Kidney capillary endothelial cell (primary cell): ENCODE measurements around the gene GLB1L.
"Not testable (repeated sequence)": the region's sequence is repeated elsewhere in the genome, so short reads cannot be mapped to it uniquely, and the experiment has no call there.

Experiments used
- DNase-seq: peaks from one replicate; pipeline ENCODE4 v3.0.0-alpha.2; 2018; ENCODE audit warnings: low spot score

The GLB1L gene

GRCh38 chr2:219245148-219245898 is at the start of gene GLB1L, which contains the start of gene STK16:
Gene GLB1L (minus strand): TSS chr2:219245444. CDS start chr2:219243573, 1,871 bp downstream.
Gene STK16 (plus strand): TSS chr2:219245479. CDS start chr2:219246000, 521 bp downstream.
- DNase-seq = peak; percentile 84

GRCh38 chr2:219294356-219295351 is 49.4 kb upstream of the GLB1L start:
- DNase-seq = peak; percentile 71

- no peak for DNase-seq
These were observed 48.5 kb upstream of the GLB1L start for GRCh38 chr2:219293736-219294231.

- DNase-seq = no peak
These were observed 47.4 kb upstream of the GLB1L start for GRCh38 chr2:219292616-219293015.

GRCh38 chr2:219291910-219292490 is 46.8 kb upstream of the GLB1L start:
- DNase-seq = no peak

- no peak for DNase-seq
These were observed 46.1 kb upstream of the GLB1L start for GRCh38 chr2:219291394-219291793.

GRCh38 chr2:219290381-219291171 is 45.3 kb upstream of the GLB1L start:
- DNase-seq = no peak

- DNase-seq = no peak
These were observed 44.5 kb upstream of the GLB1L start for GRCh38 chr2:219289537-219290361.

- DNase-seq = no peak
These were observed 43.9 kb upstream of the GLB1L start for GRCh38 chr2:219289195-219289536.

GRCh38 chr2:219287580-219288265 is 42.5 kb upstream of the GLB1L start:
- no peak for DNase-seq

- DNase-seq = not testable (repeated sequence)
These were observed 41.8 kb upstream of the GLB1L start for GRCh38 chr2:219287116-219287440.

GRCh38 chr2:219286436-219287115 is 41.3 kb upstream of the GLB1L start:
- no peak for DNase-seq

GRCh38 chr2:219285894-219286425 is 40.7 kb upstream of the GLB1L start:
- no peak for DNase-seq

- no peak for DNase-seq
These were observed 40.1 kb upstream of the GLB1L start for GRCh38 chr2:219285373-219285735.

- no peak for DNase-seq
These were observed 39.5 kb upstream of the GLB1L start for GRCh38 chr2:219284501-219285372.

GRCh38 chr2:219282943-219283581 is 37.8 kb upstream of the GLB1L start:
- DNase-seq = no peak

- no peak for DNase-seq
These were observed 37.1 kb upstream of the GLB1L start for GRCh38 chr2:219282375-219282774.

- DNase-seq = no peak
These were observed 36.3 kb upstream of the GLB1L start for GRCh38 chr2:219281588-219281987.
